Measurements from ENCODE around the gene POLD3.

Gene POLD3, protein sequence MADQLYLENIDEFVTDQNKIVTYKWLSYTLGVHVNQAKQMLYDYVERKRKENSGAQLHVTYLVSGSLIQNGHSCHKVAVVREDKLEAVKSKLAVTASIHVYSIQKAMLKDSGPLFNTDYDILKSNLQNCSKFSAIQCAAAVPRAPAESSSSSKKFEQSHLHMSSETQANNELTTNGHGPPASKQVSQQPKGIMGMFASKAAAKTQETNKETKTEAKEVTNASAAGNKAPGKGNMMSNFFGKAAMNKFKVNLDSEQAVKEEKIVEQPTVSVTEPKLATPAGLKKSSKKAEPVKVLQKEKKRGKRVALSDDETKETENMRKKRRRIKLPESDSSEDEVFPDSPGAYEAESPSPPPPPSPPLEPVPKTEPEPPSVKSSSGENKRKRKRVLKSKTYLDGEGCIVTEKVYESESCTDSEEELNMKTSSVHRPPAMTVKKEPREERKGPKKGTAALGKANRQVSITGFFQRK

DNA sequence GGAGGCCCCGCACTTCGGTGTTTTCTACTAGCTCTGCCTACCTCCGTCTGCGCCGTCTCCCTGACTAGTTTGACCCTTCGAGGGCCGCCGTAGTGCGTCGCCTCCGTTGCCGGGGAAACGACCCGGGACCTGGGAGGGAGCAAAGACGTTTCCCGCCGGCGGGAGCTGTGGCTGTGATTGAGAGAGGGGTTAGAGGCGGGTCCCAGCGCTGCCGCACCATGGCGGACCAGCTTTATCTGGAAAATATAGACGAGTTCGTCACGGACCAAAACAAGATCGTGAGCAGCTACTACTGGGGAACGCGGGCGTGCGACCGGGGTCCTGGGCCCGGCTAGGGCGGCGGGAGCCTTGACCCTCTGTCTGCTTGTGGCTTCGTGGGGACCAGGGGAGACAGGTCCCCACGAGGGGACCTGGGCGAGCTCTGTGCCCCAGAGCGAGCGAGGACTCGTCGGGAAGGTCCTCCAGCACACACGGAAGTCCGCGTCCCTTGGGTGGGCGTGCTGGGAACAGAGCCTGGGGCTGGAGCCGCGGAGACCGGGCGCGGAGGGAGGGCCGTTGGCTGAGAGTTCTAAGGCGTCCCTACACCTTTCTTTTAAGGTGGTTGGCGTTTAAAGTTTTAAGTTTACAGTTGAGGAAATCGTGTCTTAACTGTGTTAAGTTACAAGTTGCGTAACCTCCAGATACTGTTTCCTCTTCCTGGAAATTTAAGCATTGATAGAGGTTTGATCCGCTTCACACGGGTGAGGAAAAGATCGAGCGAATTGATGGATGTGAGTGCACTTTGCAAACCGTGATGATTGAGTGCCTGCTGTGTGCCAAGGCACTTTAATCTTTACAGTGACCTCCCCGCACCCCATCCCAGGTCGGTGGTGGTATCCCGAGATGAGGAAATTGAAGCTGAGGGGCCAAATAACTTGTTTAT is at the start of gene POLD3:
Gene POLD3, plus strand, starts transcription at position 142 of the 922 bp plus-strand sequence. Its CDS starts 77 bp downstream, at position 219.
- peak; percentile 90 for DNase-seq

DNA sequence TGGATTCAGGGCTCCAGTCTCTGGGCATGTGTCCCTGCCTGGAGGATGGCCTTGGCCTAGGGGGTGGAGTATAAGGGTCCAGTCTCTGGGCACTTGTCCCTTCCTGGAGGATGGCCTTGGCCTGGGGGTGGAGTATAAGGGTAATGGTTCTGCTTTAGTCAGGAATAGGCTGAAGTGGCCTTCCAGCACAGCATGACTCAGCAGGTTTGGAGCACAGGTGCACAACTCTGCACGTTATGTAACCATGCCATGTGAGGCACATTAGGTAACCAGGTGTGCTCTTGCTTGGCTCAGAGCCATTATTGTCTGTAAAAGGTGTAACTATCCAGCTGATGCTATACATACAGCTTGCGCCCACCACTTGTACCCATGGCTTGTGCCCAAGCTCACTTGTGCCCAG is 48.4 kb upstream of the POLD3 start:
- no peak for DNase-seq

DNA sequence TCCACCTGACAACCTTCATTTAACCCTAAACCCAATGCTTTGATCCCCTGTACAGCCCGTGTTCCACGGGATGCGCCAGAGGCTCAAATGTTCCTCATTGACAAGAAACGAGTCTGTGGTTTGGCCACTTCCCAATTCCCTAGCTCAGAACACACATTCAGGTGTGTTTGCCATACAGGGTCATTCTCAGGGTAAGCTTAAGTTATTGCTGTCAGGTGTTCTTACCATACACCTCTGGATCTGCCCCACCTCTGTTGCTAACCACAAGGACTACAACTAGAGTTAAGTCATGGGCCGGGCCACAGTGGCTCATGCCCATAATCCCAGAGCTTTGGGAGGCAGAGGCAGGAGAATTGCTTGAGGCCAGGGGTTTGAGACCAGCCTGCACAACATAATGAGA is 45.6 kb upstream of the POLD3 start:
- DNase-seq: no peak

DNA sequence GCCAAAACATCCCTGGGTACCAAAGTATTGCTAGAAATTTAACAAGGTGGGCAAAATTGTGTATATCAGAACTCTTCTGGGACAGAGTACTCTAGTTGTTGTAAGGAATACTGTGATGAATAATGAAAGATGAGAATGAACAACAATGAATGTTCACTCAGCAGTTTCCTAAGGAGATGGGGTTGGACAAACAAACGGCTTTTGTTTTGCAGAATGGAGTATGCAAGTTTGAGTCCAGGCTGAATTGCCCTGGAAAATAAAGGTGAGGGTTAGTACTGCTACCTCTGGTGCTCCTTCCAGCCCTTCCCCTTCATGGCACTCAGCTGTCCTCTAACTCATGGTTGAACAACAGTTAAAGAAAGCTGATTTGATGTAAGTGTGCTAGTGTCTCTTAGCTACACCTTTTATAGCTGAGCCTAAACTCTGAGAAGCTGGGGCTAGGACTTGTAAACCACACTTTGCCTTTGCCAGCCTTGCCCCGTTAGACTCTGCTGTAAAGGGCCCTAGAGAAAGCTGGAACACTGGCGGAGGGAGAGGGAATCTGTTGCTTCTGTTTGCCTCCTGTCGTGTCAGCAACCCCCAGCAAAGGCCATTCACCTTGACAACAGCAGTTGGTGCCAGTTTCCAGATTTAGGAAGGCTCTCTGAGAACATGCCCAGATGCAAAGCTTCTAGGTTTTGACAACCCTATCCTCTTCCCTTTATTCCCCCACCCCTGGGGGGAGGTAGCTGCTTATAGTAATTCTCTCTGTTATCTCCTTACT is 41.2 kb upstream of the POLD3 start:
- DNase-seq: no peak

DNA sequence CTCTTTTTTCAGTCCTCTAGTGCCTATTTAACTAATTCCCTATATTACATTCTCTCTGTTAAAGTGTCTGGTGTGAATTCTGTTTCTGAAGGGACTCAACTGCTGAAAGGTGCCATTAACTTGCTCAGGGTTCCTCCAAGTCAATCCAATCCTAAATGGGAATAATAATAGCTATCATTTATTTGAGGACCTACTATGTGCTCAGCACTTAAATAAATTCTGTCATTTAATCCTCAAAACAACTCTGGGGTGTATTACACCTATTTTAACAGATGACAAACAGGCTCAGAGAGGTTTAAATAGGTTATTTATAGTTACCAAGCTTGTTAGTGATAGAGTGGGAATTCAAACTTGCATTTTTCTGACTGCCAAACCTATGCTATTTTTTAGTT is 40.6 kb upstream of the POLD3 start:
- DNase-seq: no peak

DNA sequence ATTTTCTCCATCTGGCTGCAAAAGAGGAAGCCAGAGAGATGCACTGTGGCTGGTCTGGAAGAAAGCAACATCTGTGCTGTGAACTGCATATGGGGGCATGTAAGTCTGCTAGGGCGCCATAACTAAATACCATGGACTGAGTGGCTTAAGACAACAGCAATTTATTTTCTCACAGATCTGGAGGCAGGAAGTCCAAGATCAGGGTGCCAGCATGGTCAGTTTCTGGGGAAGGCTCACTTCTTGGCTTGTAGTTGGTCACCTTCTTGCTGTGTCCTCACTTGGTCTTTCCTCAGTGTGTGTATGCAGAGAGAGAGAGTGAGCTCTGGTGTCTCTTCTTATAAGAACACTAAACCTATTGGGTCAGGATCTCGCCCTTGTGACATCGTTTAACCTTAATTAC is 34.9 kb upstream of the POLD3 start:
- no peak for DNase-seq

DNA sequence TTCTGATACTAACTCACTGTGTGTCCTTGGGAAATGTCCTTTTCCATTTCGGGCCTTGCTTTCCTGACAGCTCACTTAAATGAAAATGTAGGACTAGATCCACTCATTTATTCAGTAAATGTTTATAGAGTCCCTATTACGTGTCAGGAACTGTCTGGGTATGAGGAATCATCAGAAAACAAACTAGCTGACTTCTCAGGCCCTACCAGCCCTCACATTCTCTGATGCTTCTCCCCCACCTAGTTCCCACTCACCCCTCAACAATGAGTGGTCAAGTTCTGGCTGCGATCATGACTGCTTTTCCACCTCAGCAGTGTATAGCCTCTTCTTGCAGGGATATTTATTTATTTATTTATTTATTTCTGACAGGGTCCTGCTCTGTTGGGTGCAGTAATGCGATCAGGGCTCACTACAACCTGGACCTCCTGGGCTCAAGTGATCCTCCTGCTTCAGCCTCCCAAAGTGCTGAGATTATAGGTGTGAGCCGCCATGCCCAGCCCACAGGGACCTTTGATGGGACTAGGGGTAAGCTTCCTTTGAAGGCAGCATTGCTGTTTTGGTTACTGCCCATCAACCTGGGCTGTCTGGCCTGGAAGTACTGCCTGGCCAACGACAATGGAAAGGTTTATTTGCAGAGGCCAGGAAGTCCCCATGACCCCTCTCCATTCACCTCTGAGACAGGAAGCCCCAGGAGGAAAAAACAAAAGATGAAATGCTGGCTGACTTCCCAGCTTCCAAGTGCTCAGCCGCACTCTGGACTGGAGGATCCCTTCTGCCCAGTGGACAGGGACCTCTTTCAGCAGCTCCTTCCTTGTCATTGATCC is 33.1 kb upstream of the POLD3 start:
- DNase-seq: no peak

DNA sequence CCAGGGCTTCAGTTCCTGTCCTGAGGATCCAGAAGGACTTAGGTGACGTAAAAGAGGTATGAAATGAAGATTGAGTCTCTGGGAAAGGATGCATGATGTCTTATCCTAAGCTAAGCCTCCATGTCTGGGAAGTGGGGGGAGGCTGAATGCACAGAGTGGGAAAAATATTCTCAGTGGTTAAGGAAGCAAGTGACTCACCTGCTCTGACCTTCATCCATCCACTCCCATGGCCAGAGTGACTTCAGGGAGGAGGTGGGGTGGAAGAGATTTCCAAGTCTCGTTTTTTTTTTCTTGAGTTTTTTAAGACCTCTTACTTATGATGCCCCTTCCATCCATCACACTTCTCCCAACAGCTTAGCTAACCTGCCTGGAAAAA is 32.5 kb upstream of the POLD3 start:
- no peak for DNase-seq

DNA sequence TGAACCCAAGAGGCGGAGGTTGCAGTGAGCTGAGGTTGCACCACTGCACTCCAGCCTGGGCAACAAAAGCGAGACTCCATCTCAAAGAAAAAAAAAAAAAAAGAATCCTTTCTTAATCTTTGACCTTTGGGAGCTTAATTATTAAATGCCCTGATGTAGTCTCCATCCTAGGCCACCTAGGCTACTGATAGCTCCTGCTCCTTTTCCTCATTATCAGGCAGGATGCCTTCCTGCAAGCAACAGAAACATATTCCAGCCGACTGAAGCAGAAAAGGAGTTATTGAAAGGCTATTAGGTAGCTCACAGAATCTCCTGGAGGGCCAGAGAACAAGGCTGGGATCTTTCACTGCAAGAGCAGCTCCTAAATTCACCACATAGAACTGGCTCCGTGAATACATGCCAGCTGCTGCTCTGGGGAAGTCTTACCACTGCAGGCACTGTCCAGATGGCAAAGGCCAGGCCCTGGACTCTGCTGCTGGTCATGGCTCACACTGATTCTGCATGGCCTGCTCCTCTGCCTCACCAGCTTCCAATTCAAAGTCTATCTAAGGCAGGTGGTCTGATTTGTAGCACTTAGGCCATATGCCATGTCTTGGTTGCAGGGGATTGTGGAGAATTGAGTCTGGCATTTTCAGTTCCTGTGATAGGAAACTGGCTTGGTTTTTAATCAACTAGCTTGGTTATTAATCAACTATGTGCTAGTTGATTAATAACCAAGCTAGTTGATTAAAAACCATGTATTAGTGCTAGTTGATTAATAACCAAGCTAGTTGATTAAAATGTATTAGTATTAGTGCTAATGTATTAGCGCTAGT is 26.0 kb upstream of the POLD3 start:
- no peak for DNase-seq

DNA sequence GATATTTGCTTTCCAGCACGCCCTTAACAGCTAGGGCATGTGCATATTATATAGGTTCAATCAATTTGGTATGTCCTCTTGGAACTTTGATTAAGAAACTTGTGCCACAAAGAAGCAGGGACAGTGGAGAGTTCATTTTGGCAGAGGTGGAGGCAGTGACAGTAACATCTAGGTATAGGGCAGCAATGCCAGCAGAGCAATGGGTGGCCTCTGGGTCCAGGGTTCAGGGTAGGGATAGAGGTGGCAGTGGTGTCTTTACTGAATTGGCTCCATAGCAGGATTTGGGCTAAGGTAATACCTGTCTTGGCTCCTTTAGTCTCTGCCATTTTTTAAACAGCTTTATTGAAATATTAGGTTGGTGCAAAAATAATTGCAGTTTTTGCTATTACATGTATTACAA is 24.4 kb upstream of the POLD3 start:
- DNase-seq: no peak

DNA sequence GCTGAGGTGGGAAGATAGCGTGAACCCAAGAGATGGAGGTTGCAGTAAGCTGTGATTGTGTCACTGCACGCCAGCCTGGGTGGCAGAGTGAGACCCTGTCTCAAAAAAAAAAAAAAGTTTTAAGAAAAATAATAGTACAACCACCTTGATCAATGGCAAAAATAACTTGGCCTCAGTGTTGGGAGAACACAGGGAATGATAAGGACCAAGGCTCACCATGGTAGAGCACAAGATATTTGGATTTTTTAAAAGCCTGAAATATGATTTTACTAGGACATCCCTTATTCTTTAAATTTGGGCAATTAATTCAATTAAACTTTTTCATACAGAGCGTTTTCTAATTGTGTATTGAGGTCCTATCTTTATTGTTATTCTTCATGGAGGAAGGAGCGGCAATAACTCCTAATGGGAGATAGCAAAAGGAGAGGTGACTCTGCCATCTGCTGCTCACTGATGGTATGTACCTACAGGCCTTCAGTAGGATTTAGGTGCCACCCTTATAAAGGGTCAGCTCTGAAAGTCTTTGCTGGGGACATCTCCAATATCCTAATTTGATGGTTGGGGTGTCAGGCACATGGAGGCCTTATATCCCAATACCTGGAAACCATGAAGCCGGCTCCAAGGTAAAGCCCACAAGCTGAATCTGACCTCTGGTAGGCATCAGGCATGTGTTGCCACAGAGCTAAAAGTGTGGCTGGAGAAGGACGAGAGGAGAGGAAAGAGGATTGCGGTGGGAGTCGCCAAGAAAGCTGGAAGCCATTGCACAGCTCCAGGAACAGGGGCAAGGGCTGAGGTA is 21.9 kb upstream of the POLD3 start:
- no peak for DNase-seq

DNA sequence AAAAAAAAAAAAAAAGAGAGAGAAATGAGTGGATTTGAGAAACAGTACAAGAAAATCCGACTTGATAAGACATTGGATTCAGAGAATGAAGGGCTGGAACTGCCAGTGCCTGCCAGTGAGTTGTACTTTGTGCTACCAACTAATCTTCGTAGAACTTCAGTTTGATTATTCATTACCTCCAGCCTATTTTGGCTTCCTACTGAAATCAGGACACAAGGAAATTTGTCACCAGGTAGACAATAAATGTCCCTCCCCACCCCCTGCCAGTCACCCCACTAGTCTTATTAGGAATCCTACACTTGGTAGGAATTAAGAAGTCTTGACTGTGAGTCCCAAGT is 21.4 kb upstream of the POLD3 start:
- DNase-seq: no peak

DNA sequence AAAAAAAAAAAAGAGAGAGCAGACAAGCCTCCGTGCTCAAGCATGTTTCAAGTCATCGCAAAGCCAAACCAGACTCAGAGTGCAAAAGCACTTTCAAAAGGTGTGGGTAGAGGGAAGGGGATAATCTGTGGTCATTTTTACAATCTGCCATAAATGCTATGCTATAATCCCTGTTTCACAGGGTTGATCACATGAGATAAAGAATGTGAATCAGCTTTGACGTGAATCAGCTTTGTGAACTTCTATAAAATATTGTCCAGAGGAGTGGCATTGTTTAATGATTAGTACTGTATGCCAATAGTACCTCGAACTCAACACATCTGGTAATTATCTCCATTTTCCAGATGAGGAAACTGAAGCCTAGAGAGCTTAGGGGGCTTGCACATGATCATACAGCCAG is 20.0 kb upstream of the POLD3 start:
- DNase-seq: no peak

DNA sequence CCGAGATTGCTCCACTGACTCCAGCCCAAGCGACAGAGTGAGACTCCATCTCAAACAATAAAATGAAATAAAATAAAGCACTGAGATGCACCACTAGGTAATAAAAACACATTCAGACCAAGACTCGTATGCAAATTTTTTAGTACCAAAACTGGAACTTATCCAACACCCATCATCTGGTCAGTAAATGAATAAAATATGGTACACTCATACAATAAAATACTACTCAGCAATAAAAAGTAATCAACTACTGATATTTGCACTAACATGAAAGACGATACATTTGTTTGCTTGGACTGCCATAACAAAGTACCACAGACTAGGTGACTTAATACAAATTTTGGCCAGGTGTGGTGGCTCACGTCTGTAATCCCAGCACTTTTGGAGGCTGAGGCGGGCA is 17.8 kb upstream of the POLD3 start:
- no peak for DNase-seq

DNA sequence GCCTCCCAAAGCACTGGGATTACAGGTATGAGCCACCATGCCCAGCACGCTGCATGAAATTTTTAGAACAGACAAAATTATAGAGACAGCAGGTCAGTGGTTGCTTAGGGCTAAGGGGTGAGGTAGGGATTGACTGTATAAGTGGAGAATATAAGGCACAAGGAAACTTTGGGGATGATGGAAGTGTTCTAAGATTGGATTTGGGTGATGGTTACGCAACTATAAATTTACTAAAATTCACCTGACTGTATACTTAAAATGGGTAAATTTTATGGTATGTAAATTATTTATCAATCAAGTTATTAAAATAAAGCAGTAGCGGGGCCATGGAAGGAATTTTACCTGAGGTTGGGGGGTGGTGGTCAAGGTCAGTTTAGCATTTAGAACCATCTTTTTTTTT is 16.4 kb upstream of the POLD3 start:
- DNase-seq: no peak

DNA sequence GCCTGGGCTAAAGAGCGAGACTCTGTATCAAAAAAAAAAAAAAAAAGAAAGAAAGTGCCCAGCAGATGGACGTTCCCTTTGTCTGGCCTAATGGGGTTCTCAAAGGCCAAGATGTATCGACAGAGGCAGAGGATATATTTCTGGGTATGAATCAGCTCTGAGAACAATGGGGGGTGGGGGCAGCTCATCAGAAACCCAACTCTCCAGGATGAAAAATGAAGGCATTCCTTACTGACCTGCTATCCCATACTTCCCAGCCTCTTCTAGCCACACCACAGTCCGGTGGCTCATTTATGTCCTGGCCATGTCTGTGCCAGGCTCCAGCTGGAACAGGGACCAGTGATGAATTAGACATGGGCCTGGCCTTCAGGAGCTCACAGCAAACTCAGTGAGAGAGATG is 15.2 kb upstream of the POLD3 start:
- no peak for DNase-seq

DNA sequence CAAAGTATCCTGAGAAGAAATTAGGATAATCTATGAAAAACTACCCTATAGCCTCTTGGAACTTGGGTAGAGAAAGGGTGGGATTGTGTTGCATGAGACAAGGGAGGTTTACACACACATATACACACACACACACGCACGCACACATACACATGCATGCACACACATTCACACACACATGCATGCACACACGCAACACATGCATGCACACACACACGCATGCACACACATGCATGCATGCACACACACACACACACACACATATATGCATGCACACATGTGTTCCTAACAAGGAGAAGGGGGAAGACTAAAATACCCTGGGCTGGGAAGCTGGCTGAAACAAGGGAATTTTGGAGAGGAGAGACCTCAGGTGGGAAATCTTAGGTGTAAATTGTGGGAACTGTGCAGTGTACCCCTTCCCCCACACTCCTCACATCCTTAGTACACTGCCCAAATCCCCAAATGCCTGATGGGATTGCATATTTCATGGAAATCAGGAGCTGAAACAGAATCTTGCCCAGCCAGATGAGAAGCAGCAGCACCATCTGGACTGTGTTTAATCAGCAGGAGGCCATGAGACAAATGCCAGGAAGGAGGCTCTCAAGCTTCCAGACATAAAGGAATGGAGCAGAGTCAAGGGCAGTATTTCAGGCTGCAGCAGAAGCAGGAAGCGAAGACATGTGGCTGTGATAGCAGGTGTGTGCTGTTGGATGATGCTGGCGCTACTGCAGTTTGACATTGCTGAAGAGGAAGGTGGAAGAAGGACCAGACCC is 14.6 kb upstream of the POLD3 start:
- DNase-seq: no peak

DNA sequence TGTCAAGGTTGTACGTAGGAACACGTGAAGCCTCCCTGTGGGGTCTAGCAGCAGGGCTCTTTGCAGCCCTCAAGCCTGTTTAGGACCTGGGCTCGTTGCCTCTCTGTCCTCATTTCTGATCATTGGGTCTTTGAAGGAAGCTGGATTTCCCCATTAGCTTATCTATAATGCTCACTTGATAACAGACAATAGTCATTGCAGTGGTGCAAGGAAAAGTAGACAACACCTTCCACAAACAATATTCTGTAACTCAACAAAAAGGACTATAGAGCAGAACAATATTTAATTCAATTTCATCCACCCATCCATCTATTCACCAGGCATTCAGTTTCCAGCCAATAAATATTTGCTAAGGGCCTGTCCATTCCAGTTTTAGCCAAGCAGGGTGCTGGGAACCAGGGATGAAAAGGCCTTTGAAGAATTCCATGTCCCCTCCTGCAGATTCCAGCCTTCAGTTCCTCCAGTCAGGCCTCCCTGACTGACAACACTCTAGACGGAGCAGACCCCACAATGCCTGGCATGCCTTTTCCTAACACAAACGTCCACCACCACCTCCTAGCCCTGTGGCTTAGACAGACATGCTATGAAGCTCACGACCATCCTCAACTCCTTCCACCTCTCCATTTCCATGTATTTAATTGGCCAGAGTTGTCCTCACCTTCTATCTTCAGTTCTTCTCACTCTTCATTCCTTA is 12.7 kb upstream of the POLD3 start:
- DNase-seq: no peak

DNA sequence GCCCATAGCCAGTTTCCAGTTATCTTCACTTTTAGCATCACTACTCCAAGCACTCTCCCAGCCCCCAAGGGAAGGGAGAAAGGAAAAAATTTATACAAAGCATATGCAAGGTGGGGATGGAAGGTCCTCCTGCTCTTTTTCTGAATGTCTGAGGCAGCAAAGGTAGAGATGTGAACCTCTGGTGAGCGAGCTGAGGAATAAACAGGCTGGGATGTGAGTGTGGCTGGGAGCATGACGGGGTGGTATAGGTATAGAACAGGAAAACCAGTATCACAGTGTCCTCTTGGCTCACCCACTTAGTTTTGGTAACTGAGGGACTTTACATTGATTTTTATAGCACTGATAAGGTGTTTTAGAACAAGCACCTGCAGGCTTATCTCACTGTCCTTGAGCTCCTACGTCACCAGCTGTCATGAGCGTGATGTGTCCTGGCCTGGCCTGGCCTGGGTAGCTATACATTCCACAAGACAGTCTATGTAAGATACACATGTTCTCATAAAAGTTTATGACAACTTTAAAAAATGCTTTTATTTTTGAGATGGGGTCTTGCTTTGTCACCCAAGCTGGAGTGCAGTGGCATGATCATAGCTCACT is 10.3 kb upstream of the POLD3 start:
- no peak for DNase-seq

Measured in activated CD4-positive, CD25-positive, alpha-beta regulatory T cell treated with anti-CD3 and anti-CD28 coated beads, Interleukin-2, amount 50 U/mL, for 72 hours (primary cell).